Neural cell (in vitro differentiated cells): ENCODE data around the gene CHST8. TPM values are rescaled to one million over a fixed set of nuclear protein-coding genes. Genes with fewer than 3 reads are reported as not detected.

ENCODE experiments used
- H2AFZ ChIP-seq: fragments of 200-600, 300-800 bp; sonication (generic), shearing (Covaris generic); 2 replicates; pipeline ENCODE4 v1.6.0; 2014; ENCODE audit warnings: low read depth, mild to moderate bottlenecking, antibody characterized with exemption, low read length, moderate library complexity
- H3F3A ChIP-seq: fragments of 200-600 bp; shearing (Covaris generic); 2 replicates; pipeline ENCODE4 v1.6.1; 2016; ENCODE audit warnings: mild to moderate bottlenecking, moderate library complexity, mixed read lengths, antibody characterized with exemption, low read length; ENCODE audit not compliant: insufficient read depth, poor library complexity, severe bottlenecking
- H3K27ac ChIP-seq: fragments of 200-600, 300-800 bp; sonication (generic), shearing (Covaris generic); 2 replicates; pipeline ENCODE4 v1.5.1; 2014; ENCODE audit warnings: mild to moderate bottlenecking, low read length, moderate library complexity
- H3K27me3 ChIP-seq: fragments of 300-800, 200-600 bp; sonication (generic), shearing (Covaris generic); 2 replicates; pipeline ENCODE4 v1.6.0; 2014; ENCODE audit warnings: mild to moderate bottlenecking, low read depth, low read length, moderate library complexity; ENCODE audit not compliant: insufficient read depth
- H3K36me3 ChIP-seq: fragments of 300-800, 200-600 bp; sonication (generic), shearing (Covaris generic); 2 replicates; pipeline ENCODE4 v1.5.1; 2014; ENCODE audit warnings: mild to moderate bottlenecking, antibody characterized with exemption, low read length, moderate library complexity; ENCODE audit not compliant: insufficient read depth
- H3K4me2 ChIP-seq: fragments of 300-800, 200-600 bp; sonication (generic), shearing (Covaris generic); 2 replicates; pipeline ENCODE4 v1.6.0; 2014; ENCODE audit warnings: mild to moderate bottlenecking, low read length
- H3K4me3 ChIP-seq: fragments of 300-800, 200-600 bp; sonication (generic), shearing (Covaris generic); 2 replicates; pipeline ENCODE4 v1.5.1; 2014; ENCODE audit warnings: mild to moderate bottlenecking, low read length, moderate library complexity
- H3K79me2 ChIP-seq: fragments of 200-600 bp; shearing (Covaris generic); replicated peaks from 2 replicates; pipeline ENCODE4 v1.6.0; 2014; ENCODE audit warnings: mild to moderate bottlenecking, low read length, moderate library complexity; ENCODE audit not compliant: insufficient read depth
- H3K9ac ChIP-seq: fragments of 300-800, 200-600 bp; sonication (generic), shearing (Covaris generic); 2 replicates; pipeline ENCODE4 v1.6.1; 2016; ENCODE audit warnings: mild to moderate bottlenecking, low read length, mixed read lengths
- H3K9me2 ChIP-seq: fragments of 200-600 bp; shearing (Covaris generic); 2 replicates; pipeline ENCODE4 v1.6.1; 2016; ENCODE audit warnings: mild to moderate bottlenecking, low read length, mixed read lengths; ENCODE audit not compliant: insufficient read depth
- H3K9me3 ChIP-seq: fragments of 200-600, 300-800 bp; sonication (generic), shearing (Covaris generic); 2 replicates; pipeline ENCODE4 v1.6.1; 2016; ENCODE audit warnings: mild to moderate bottlenecking, mixed run types, low read length, moderate library complexity, mixed read lengths
- H4K20me1 ChIP-seq: fragments of 200-600 bp; shearing (Covaris generic); 2 replicates; pipeline ENCODE4 v1.6.1; 2016; ENCODE audit warnings: mild to moderate bottlenecking, mixed run types; ENCODE audit not compliant: insufficient read depth
- CTCF ChIP-seq: fragments of 450-650 bp; IDR thresholded peaks from 2 replicates; pipeline ENCODE4 v1.5.1; 2014; ENCODE audit warnings: antibody characterized with exemption, mild to moderate bottlenecking, moderate library complexity; ENCODE audit not compliant: poor library complexity, severe bottlenecking
- EP300 ChIP-seq: fragments of 450-650 bp; conservative IDR thresholded peaks from 2 replicates; pipeline ENCODE4 v1.6.1; 2014; ENCODE audit warnings: antibody characterized with exemption, mild to moderate bottlenecking, moderate library complexity; ENCODE audit not compliant: poor library complexity, severe bottlenecking
- EZH2 ChIP-seq: fragments of 200-600, 300-800 bp; shearing (Covaris generic), sonication (generic); IDR thresholded peaks from 2 replicates; pipeline ENCODE4 v1.6.1; 2014; ENCODE audit warnings: antibody characterized with exemption, low read length, borderline replicate concordance, mild to moderate bottlenecking; ENCODE audit not compliant: insufficient read depth, poor library complexity, severe bottlenecking
- MXI1 ChIP-seq: fragments of 450-650 bp; conservative IDR thresholded peaks from 2 replicates; pipeline ENCODE4 v1.6.1; 2014; ENCODE audit warnings: antibody characterized with exemption, mild to moderate bottlenecking; ENCODE audit not compliant: poor library complexity, severe bottlenecking
- POLR2AphosphoS5 ChIP-seq: IDR thresholded peaks from 2 replicates; pipeline ENCODE4 v1.6.1; 2012
- RAD21 ChIP-seq: fragments of 450-650 bp; conservative IDR thresholded peaks from 2 replicates; pipeline ENCODE4 v1.6.1; 2014; ENCODE audit warnings: antibody characterized with exemption, mild to moderate bottlenecking, moderate library complexity
- REST ChIP-seq: IDR thresholded peaks from 2 replicates; pipeline ENCODE4 v1.6.1; 2012; ENCODE audit warnings: borderline replicate concordance
- SMC3 ChIP-seq: fragments of 450-650 bp; conservative IDR thresholded peaks from 2 replicates; pipeline ENCODE4 v1.6.1; 2014; ENCODE audit warnings: antibody characterized with exemption, mild to moderate bottlenecking, moderate library complexity; ENCODE audit not compliant: poor library complexity
- TAF1 ChIP-seq: IDR thresholded peaks from 2 replicates; pipeline ENCODE4 v1.6.1; 2012; ENCODE audit warnings: low read depth
- polyA plus RNA-seq: library from polyadenylated mRNA; depleted of rRNA; stranded (reverse); fragments of >200 nt; gene quantifications from 2 replicates; pipeline ENCODE4 v1.2.3, GENCODE V29; 2014

Gene CHST8
- polyA plus RNA-seq, 1 donor from 2014 or later: 7.1 TPM

- Histone ChIP-seq H3K79me2 (no peaks in the 10 kb centered on the region), H3K4me2 (no peak overlapping the region), H3F3A (no peaks in the 10 kb centered on the region), H4K20me1 (no peaks in the 10 kb centered on the region), H3K9me2 (no peaks in the 10 kb centered on the region), H3K9me3 (no peaks in the 10 kb centered on the region), H3K36me3 (no peaks in the 10 kb centered on the region), H2AFZ (no peak overlapping the region), H3K4me3 (no peak overlapping the region), H3K27ac (no peak overlapping the region), H3K27me3 (no peaks in the 10 kb centered on the region), H3K9ac (no peak overlapping the region)
- TF ChIP-seq POLR2AphosphoS5 (no peak), MXI1 (no peak), CTCF (no peak), REST (no peak), TAF1 (no peak), EP300 (no peak), RAD21 (no peak), EZH2 (no peak), SMC3 (no peak)
These were observed 184.2 kb downstream of the CHST8 start for GRCh38 chr19:33805840-33806433.

- Histone ChIP-seq H2AFZ (no peak overlapping the region), H3K4me3 (no peak overlapping the region), H3K4me2 (no peak overlapping the region), H3F3A (no peaks in the 10 kb centered on the region), H3K27me3 (no peaks in the 10 kb centered on the region), H3K9me2 (no peaks in the 10 kb centered on the region), H4K20me1 (no peaks in the 10 kb centered on the region), H3K79me2 (no peaks in the 10 kb centered on the region), H3K9ac (no peak overlapping the region), H3K9me3 (no peaks in the 10 kb centered on the region), H3K36me3 (no peaks in the 10 kb centered on the region), H3K27ac (no peak overlapping the region)
- TF ChIP-seq MXI1: no peak
- TF ChIP-seq TAF1: no peak
- no peak for TF ChIP-seq EZH2
These were observed 184.7 kb downstream of the CHST8 start for GRCh38 chr19:33806434-33806881.
